DOHH2 (cell line): ENCODE data around the gene ARMC10.

Source experiments
- CTCF ChIP-seq: fragments of 200-600 bp; sonication (generic); IDR thresholded peaks from one replicate; pipeline ENCODE4 v1.5.1; 2014; ENCODE audit warnings: antibody characterized with exemption, mild to moderate bottlenecking, low read depth, low read length; ENCODE audit not compliant: poor library complexity, severe bottlenecking
- EZH2phosphoT487 ChIP-seq: fragments of 200-600 bp; sonication (generic); IDR thresholded peaks from 2 replicates; pipeline ENCODE4 v1.6.1; 2017; ENCODE audit warnings: borderline replicate concordance, mild to moderate bottlenecking, antibody characterized with exemption, low read length, moderate library complexity, mixed read lengths

DNA sequence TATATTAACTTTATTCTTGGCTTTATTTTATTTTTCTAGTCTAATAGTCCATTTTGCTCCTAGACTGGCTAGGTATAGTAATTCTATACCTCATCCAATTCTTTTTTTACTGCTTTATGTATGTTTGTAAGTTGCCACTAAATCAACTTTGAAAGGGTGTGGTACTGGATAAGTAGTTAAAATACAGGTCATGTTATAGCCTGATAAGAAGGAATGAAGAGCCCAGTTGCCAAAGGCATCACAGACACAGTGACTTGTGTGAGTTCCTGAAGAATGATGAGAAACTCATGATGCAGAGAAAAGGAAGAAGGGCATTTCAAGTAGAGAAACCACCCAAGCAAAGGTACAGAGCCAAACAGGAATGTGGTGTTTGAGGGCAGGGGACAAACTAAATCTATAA is 46.7 kb downstream of the ARMC10 start:
- no peak for TF ChIP-seq CTCF
- no peak for TF ChIP-seq EZH2phosphoT487
